ENCODE data around the gene GALNT17.
A peak's percentile ranks its signal among the peaks of the same experiment; 100 is the strongest.

GALNT17 gene

DNA sequence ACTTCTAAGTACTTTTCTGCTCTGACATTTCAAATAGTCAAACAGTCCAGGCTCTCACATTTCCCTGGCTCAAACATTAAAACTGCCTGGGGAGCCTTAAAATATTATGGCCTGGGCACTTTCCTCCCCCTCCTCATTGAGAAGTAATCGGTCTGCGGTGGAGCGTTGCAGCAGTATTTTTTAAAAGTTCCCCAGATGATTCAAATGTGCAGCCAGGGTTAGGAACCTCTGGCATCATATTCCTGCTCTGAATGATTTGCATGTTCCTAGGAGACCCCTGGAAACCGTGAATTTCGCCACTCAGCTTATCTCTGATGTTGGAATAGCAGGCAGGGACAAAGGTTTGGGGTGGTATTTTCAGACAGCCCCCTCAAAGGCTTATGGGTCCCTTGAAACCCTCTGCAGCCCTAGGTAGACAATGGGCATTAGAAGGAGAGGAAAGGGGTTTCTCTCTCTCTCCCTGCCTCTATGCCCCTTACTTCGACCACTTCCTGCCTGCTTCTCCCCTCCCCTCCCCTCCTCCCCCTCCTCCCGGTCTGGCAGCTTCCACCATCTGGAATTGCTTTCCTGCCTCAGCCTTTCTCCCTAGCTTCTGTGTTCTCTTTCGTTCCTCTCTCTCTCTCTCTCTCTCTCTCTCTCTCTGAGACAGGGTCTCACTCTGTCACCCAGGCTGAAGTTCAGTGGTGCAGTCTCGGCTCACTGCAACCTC lies 622.2 kb downstream of the GALNT17 start:
- no peak for TF ChIP-seq CTCF (IDR thresholded peaks at IDR 0.05; ENCODE audit: borderline replicate concordance, extremely low read depth, low read length, poor library complexity, severe bottlenecking)
- TF ChIP-seq EZH2 (IDR thresholded peaks at IDR 0.05; ENCODE audit: borderline replicate concordance, low read depth, low read length, severe bottlenecking), result no peak
- Histone ChIP-seq H3K4me2 (ENCODE audit: insufficient read depth, low read length) (no peak overlapping the region), H2AFZ (ENCODE audit: low read depth, low read length) (no peak overlapping the region), H3K9me3 (ENCODE audit: insufficient read depth, low read length, severe bottlenecking) (peaks cover 18% of the 10 kb centered on the region), H4K20me1 (ENCODE audit: insufficient read depth, low read length) (no peaks in the 10 kb centered on the region), H3K27me3 (ENCODE audit: insufficient read depth, low read length, poor library complexity) (no peaks in the 10 kb centered on the region), H3K4me3 (ENCODE audit: low read depth in 1 of 2, low read length in 2 of 2) (no peak overlapping the region), H3K27ac (ENCODE audit: low read length) (peak overlapping the region; percentile 34; the same call in 1 of the 2 replicates), H3K9ac (ENCODE audit: low read depth, low read length) (no peak overlapping the region), H3K4me1 (ENCODE audit: insufficient read depth, low read length) (peaks cover 8% of the 10 kb centered on the region), H3K79me2 (ENCODE audit: insufficient read depth, low read length) (no peaks in the 10 kb centered on the region), H3K36me3 (ENCODE audit: insufficient read depth, low read length) (no peaks in the 10 kb centered on the region)
- DNase-seq, result peak; percentile 25
- peak; percentile 57; the same call in 2 of the 3 replicates for ATAC-seq (ENCODE audit: insufficient read depth, low read depth)

DNA sequence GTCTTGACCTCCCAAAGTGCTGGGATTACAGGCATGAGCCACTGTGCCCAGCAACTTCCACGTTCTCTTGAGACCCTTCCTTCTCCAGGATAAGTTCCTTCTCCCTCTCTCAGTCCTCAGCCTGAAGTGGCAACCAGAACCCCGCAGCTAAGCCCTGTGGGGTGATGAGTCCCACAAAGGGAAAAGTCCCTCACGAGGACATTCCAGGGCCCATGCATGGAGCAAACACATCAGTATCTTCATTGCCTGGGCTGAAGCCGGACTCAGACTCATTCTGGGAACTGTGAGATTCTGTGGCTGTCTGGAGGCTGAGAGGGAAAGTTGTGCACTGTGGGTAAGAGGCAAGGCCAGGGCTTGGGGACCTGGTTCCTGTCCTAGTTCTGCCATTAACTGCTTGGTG lies 622.9 kb downstream of the GALNT17 start:
- H3K4me2 ChIP-seq (ENCODE audit: insufficient read depth, low read length), result no peak overlapping the region
- peaks cover 14% of the 10 kb centered on the region for H3K9me3 ChIP-seq (ENCODE audit: insufficient read depth, low read length, severe bottlenecking)
- no peak for DNase-seq
- peak overlapping the region; percentile 34; the same call in 1 of the 2 replicates for H2AFZ ChIP-seq (ENCODE audit: low read depth, low read length)
- no peak for ATAC-seq (ENCODE audit: insufficient read depth, low read depth)
- peaks cover 8% of the 10 kb centered on the region for H3K4me1 ChIP-seq (ENCODE audit: insufficient read depth, low read length)
- H3K27me3 ChIP-seq (ENCODE audit: insufficient read depth, low read length, poor library complexity), result no peaks in the 10 kb centered on the region
- H3K9ac ChIP-seq (ENCODE audit: low read depth, low read length), result no peak overlapping the region
- H4K20me1 ChIP-seq (ENCODE audit: insufficient read depth, low read length), result no peaks in the 10 kb centered on the region
- no peaks in the 10 kb centered on the region for H3K36me3 ChIP-seq (ENCODE audit: insufficient read depth, low read length)
- H3K4me3 ChIP-seq (ENCODE audit: low read depth in 1 of 2, low read length in 2 of 2), result no peak overlapping the region
- TF ChIP-seq CTCF (IDR thresholded peaks at IDR 0.05; ENCODE audit: borderline replicate concordance, extremely low read depth, low read length, poor library complexity, severe bottlenecking) (no peak), EZH2 (IDR thresholded peaks at IDR 0.05; ENCODE audit: borderline replicate concordance, low read depth, low read length, severe bottlenecking) (no peak)
- peak overlapping the region; percentile 34; the same call in 1 of the 2 replicates for H3K27ac ChIP-seq (ENCODE audit: low read length)
- H3K79me2 ChIP-seq (ENCODE audit: insufficient read depth, low read length), result no peaks in the 10 kb centered on the region

DNA sequence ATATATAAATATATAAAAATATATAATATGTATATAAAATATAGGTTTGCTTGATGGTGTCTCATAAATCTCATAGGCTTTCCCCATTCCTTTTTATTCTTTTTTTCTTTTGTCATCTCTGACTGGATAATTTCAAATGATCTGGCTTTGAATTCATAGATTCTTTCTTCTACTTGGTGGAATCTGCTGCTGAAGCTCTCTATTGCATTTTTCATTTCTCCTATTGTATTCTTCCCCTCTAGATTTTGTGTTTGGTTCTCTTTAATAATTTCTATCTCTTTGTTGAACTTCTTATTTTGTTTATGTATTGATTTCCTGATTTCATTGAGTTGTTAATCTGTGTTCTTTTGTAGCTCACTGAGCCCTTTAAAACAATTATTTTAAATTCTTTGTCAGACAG lies 629.4 kb downstream of the GALNT17 start:
- DNase-seq, result no peak
- H3K36me3 ChIP-seq (ENCODE audit: insufficient read depth, low read length), result no peaks in the 10 kb centered on the region
- no peaks in the 10 kb centered on the region for H3K4me1 ChIP-seq (ENCODE audit: insufficient read depth, low read length)
- H3K9ac ChIP-seq (ENCODE audit: low read depth, low read length), result no peak overlapping the region
- H3K9me3 ChIP-seq (ENCODE audit: insufficient read depth, low read length, severe bottlenecking), result peaks cover 15% of the 10 kb centered on the region
- ATAC-seq (ENCODE audit: insufficient read depth, low read depth), result no peak
- H3K79me2 ChIP-seq (ENCODE audit: insufficient read depth, low read length), result no peaks in the 10 kb centered on the region
- H3K27me3 ChIP-seq (ENCODE audit: insufficient read depth, low read length, poor library complexity), result no peaks in the 10 kb centered on the region
- TF ChIP-seq CTCF (IDR thresholded peaks at IDR 0.05; ENCODE audit: borderline replicate concordance, extremely low read depth, low read length, poor library complexity, severe bottlenecking) (no peak), EZH2 (IDR thresholded peaks at IDR 0.05; ENCODE audit: borderline replicate concordance, low read depth, low read length, severe bottlenecking) (no peak)
- H3K4me3 ChIP-seq (ENCODE audit: low read depth in 1 of 2, low read length in 2 of 2), result no peak overlapping the region
- no peaks in the 10 kb centered on the region for H4K20me1 ChIP-seq (ENCODE audit: insufficient read depth, low read length)
- no peak overlapping the region for H2AFZ ChIP-seq (ENCODE audit: low read depth, low read length)
- no peak overlapping the region for H3K27ac ChIP-seq (ENCODE audit: low read length)
- H3K4me2 ChIP-seq (ENCODE audit: insufficient read depth, low read length), result no peak overlapping the region

Data from DND-41 (cell line).